Mammary epithelial cell (primary cell): ENCODE results near the gene ERCC5.
A peak's percentile ranks its signal among the peaks of the same experiment; 100 is the strongest.

Experiments
- CTCF ChIP-seq, 2 donors: IDR thresholded peaks in 1 of 2; conservative IDR thresholded peaks in 1 of 2; 2 replicates each; pipeline ENCODE4 v1.5.1; 2011 to 2012; ENCODE audit warnings: inconsistent platforms in 2 of 2, low read length in 2 of 2, mild to moderate bottlenecking in 2 of 2, control low read depth in 1 of 2, low read depth in 1 of 2; ENCODE audit not compliant: insufficient read depth in 1 of 2; ENCODE audit errors: extremely low read depth in 1 of 2
- EZH2 ChIP-seq: IDR thresholded peaks from 2 replicates; pipeline ENCODE4 v1.6.1; 2012; ENCODE audit warnings: low read length, inconsistent platforms, borderline replicate concordance

GRCh38 chr13:102845630-102846260, at the start of gene ERCC5:
- TF ChIP-seq CTCF (conservative IDR thresholded peaks at IDR 0.05 in 1 of 2, IDR thresholded peaks at IDR 0.05 in 1 of 2; ENCODE audit: extremely low read depth in 1 of 2, insufficient read depth in 1 of 2, low read depth in 1 of 2, low read length in 2 of 2), result peak in 1 of 2 donors; percentile 12
- TF ChIP-seq EZH2, result no peak
